Astrocyte (in vitro differentiated cells and primary cell): ENCODE data around the gene ARMC12. TPM values are rescaled to one million over a fixed set of nuclear protein-coding genes. Genes with fewer than 3 reads are reported as not detected.

Source experiments
- DNase-seq: peaks from one replicate; pipeline ENCODE4 v3.0.0-alpha.2; 2010; ENCODE audit warnings: low read depth
- FAIRE-seq: peaks from 2 replicates; lab custom pipeline; 2011; peaks lifted over from hg19 to GRCh38; lab: Jason Lieb, UNC
- H2AFZ ChIP-seq: 2 replicates; pipeline ENCODE4 v1.6.0; 2012; ENCODE audit warnings: low read depth, low read length, inconsistent platforms
- H3K27ac ChIP-seq: 2 replicates; pipeline ENCODE4 v1.5.1; 2011; ENCODE audit warnings: low read depth, low read length, inconsistent platforms
- H3K27me3 ChIP-seq: 2 replicates; pipeline ENCODE4 v1.6.0; 2011; ENCODE audit warnings: low read length, inconsistent platforms; ENCODE audit not compliant: insufficient read depth
- H3K36me3 ChIP-seq: 2 replicates; pipeline ENCODE4 v1.5.1; 2011; ENCODE audit warnings: low read length, inconsistent platforms; ENCODE audit not compliant: insufficient read depth
- H3K4me1 ChIP-seq: 2 replicates; pipeline ENCODE4 v1.5.1; 2011; ENCODE audit warnings: low read length, inconsistent platforms; ENCODE audit not compliant: insufficient read depth
- H3K4me2 ChIP-seq: 2 replicates; pipeline ENCODE4 v1.6.0; 2012; ENCODE audit warnings: low read length, inconsistent platforms
- H3K4me3 ChIP-seq: 2 replicates; pipeline ENCODE4 v1.5.1; 2011; ENCODE audit warnings: low read depth, mild to moderate bottlenecking, low read length, inconsistent platforms; ENCODE audit not compliant: insufficient read depth
- H3K79me2 ChIP-seq: 2 replicates; pipeline ENCODE4 v1.6.0; 2012; ENCODE audit warnings: mild to moderate bottlenecking, low read length, inconsistent platforms; ENCODE audit not compliant: insufficient read depth
- H3K9ac ChIP-seq: 2 replicates; pipeline ENCODE4 v1.6.0; 2012; ENCODE audit warnings: mild to moderate bottlenecking, low read length, inconsistent platforms
- H3K9me3 ChIP-seq: 2 replicates; pipeline ENCODE4 v1.5.1; 2012; ENCODE audit warnings: low read depth, mild to moderate bottlenecking, low read length, inconsistent platforms; ENCODE audit not compliant: insufficient read depth
- H4K20me1 ChIP-seq: 2 replicates; pipeline ENCODE4 v1.6.0; 2012; ENCODE audit warnings: low read length, inconsistent platforms; ENCODE audit not compliant: insufficient read depth
- H3K27ac Mint-ChIP-seq: one replicate; pipeline ENCODE4 v1.8.0; 2021; ENCODE audit warnings: mild to moderate bottlenecking, mixed read lengths; ENCODE audit not compliant: unreplicated experiment
- H3K27me3 Mint-ChIP-seq: one replicate; pipeline ENCODE4 v1.8.0; 2021; ENCODE audit warnings: low read depth, mixed read lengths; ENCODE audit not compliant: unreplicated experiment
- H3K36me3 Mint-ChIP-seq: one replicate; pipeline ENCODE4 v1.8.0; 2021; ENCODE audit warnings: low read depth, mixed read lengths; ENCODE audit not compliant: unreplicated experiment
- H3K4me1 Mint-ChIP-seq: one replicate; pipeline ENCODE4 v1.8.0; 2021; ENCODE audit warnings: low read depth, mixed read lengths; ENCODE audit not compliant: unreplicated experiment
- H3K4me3 Mint-ChIP-seq: one replicate; pipeline ENCODE4 v1.8.0; 2021; ENCODE audit warnings: mild to moderate bottlenecking, moderate library complexity, mixed read lengths; ENCODE audit not compliant: unreplicated experiment
- H3K9me3 Mint-ChIP-seq: one replicate; pipeline ENCODE4 v1.8.0; 2021; ENCODE audit warnings: mild to moderate bottlenecking, mixed read lengths; ENCODE audit not compliant: unreplicated experiment
- EZH2 ChIP-seq: IDR thresholded peaks from 2 replicates; pipeline ENCODE4 v1.6.1; 2012; ENCODE audit warnings: mild to moderate bottlenecking, low read length, inconsistent platforms; ENCODE audit not compliant: insufficient read depth
- total RNA-seq: library from RNA; stranded (reverse); gene quantifications from 2 replicates; pipeline ENCODE4 v1.2.1, GENCODE V29; 2021
- TF ChIP-seq, protein P1 (sequence below): IDR thresholded peaks from 2 replicates; pipeline ENCODE4 v1.5.1; 2011; ENCODE audit warnings: low read depth, mild to moderate bottlenecking, inconsistent platforms, low read length, moderate library complexity; ENCODE audit not compliant: insufficient read depth

ARMC12 gene
- total RNA-seq, 1 donor from 2014 or later = 0.25 TPM

DNA sequence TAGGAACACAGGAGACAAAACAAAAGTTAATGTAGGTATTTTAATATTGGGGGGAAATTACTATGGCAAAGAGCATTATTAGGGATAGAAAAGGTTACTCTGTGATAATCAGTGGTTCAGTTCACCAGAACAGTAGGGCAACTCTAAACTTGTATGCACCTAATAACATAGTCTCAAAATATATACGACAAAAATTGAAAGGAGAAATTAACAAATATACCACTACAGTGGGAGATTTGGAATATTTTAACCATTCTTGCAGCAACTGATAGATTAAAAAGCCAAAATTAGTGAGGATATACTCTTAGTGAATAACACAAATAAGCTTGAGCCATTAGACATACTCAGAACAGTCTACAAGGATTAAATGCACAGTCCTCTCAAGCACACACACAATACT, 11.0 kb downstream of the ARMC12 start:
- no peaks in the 10 kb centered on the region for H3K36me3 Mint-ChIP-seq
- peaks cover 15% of the 10 kb centered on the region for H3K27me3 Mint-ChIP-seq
- H3K4me1 ChIP-seq = no peaks in the 10 kb centered on the region
- no peak overlapping the region for H3K4me2 ChIP-seq
- H3K4me3 ChIP-seq = no peak overlapping the region
- H3K9me3 ChIP-seq = peaks cover 3% of the 10 kb centered on the region
- no peak overlapping the region for H3K9ac ChIP-seq
- no peak for TF ChIP-seq EZH2
- TF ChIP-seq, protein P1, sequence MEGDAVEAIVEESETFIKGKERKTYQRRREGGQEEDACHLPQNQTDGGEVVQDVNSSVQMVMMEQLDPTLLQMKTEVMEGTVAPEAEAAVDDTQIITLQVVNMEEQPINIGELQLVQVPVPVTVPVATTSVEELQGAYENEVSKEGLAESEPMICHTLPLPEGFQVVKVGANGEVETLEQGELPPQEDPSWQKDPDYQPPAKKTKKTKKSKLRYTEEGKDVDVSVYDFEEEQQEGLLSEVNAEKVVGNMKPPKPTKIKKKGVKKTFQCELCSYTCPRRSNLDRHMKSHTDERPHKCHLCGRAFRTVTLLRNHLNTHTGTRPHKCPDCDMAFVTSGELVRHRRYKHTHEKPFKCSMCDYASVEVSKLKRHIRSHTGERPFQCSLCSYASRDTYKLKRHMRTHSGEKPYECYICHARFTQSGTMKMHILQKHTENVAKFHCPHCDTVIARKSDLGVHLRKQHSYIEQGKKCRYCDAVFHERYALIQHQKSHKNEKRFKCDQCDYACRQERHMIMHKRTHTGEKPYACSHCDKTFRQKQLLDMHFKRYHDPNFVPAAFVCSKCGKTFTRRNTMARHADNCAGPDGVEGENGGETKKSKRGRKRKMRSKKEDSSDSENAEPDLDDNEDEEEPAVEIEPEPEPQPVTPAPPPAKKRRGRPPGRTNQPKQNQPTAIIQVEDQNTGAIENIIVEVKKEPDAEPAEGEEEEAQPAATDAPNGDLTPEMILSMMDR = no peak
- H3K79me2 ChIP-seq = no peaks in the 10 kb centered on the region
- peaks cover 3% of the 10 kb centered on the region for H3K27me3 ChIP-seq
- DNase-seq (no peak), FAIRE-seq (no peak)
- H3K9me3 Mint-ChIP-seq = no peaks in the 10 kb centered on the region
- H3K4me3 Mint-ChIP-seq = no peak overlapping the region
- H2AFZ ChIP-seq = no peak overlapping the region
- no peaks in the 10 kb centered on the region for H3K4me1 Mint-ChIP-seq
- H4K20me1 ChIP-seq = no peaks in the 10 kb centered on the region
- H3K36me3 ChIP-seq = no peaks in the 10 kb centered on the region
- H3K27ac ChIP-seq = no peak overlapping the region
- no peak overlapping the region for H3K27ac Mint-ChIP-seq

DNA sequence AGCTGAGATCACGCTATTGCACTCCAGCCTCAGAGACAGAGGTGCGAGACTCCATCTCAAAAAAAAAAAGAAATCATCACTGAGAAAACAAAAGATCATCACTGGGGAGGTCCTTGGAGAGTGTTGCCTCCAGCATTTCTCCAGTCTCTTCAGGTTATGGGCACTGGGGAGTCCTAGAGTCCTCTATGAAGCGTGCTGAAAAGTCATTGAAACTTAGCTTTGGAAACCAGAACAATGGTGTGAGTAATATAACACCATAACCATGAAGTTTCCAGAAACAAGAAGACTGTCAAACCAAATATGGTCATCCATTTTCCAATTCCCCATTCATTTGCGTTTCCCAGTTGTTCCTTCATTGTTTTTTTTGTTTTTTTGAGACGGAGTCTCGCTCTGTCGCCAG, 13.7 kb downstream of the ARMC12 start:
- no peak overlapping the region for H3K27ac ChIP-seq
- peaks cover 3% of the 10 kb centered on the region for H3K27me3 ChIP-seq
- TF ChIP-seq EZH2 = no peak
- no peak overlapping the region for H2AFZ ChIP-seq
- H3K36me3 ChIP-seq = no peaks in the 10 kb centered on the region
- no peaks in the 10 kb centered on the region for H3K79me2 ChIP-seq
- no peak for FAIRE-seq
- no peak for DNase-seq
- Mint-ChIP-seq H3K4me1 (peaks cover 2% of the 10 kb centered on the region), H3K27ac (no peak overlapping the region), H3K4me3 (no peak overlapping the region), H3K36me3 (no peaks in the 10 kb centered on the region), H3K9me3 (no peaks in the 10 kb centered on the region), H3K27me3 (peaks cover 18% of the 10 kb centered on the region)
- no peak overlapping the region for H3K9ac ChIP-seq
- no peak overlapping the region for H3K4me2 ChIP-seq
- no peak overlapping the region for H3K4me3 ChIP-seq
- no peaks in the 10 kb centered on the region for H3K4me1 ChIP-seq
- H4K20me1 ChIP-seq = no peaks in the 10 kb centered on the region
- H3K9me3 ChIP-seq = peaks cover 3% of the 10 kb centered on the region

DNA sequence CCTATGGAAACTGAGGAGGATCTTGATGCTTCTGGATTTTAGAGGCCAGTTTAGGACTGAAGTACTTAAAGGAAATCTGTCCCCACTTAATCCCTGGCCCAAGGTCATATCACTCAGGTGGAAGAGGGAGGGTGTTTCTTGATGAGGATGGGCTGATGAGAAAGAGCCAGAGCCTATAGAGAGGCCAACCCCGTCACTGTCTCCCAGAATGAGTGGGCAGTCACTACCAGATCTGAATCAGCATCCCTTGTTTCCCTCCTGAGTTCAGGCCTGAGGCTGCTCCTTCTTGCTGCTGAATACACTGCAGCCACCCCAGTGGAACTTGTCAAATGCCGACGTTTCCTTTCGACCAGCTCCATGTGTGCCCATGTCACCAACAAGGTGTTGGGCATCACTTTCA, 14.8 kb downstream of the ARMC12 start:
- no peak overlapping the region for H3K27ac ChIP-seq
- no peak for TF ChIP-seq EZH2
- TF ChIP-seq, protein P1 = no peak
- FAIRE-seq = no peak
- H3K9me3 Mint-ChIP-seq = no peaks in the 10 kb centered on the region
- H3K27me3 ChIP-seq = peaks cover 3% of the 10 kb centered on the region
- H3K27ac Mint-ChIP-seq = no peak overlapping the region
- no peaks in the 10 kb centered on the region for H3K4me1 ChIP-seq
- H3K9me3 ChIP-seq = peaks cover 3% of the 10 kb centered on the region
- H3K36me3 Mint-ChIP-seq = peaks cover 1% of the 10 kb centered on the region
- no peak overlapping the region for H3K4me3 Mint-ChIP-seq
- H2AFZ ChIP-seq = no peak overlapping the region
- no peaks in the 10 kb centered on the region for H3K79me2 ChIP-seq
- peaks cover 2% of the 10 kb centered on the region for H3K4me1 Mint-ChIP-seq
- no peaks in the 10 kb centered on the region for H4K20me1 ChIP-seq
- H3K4me3 ChIP-seq = no peak overlapping the region
- H3K4me2 ChIP-seq = no peak overlapping the region
- DNase-seq = no peak
- peaks cover 21% of the 10 kb centered on the region for H3K27me3 Mint-ChIP-seq
- H3K9ac ChIP-seq = no peak overlapping the region
- no peaks in the 10 kb centered on the region for H3K36me3 ChIP-seq
